Peyer's patch (tissue), 4 donors: ENCODE measurements around the gene ATP5MC2. TPM values are rescaled to one million over a fixed set of nuclear protein-coding genes. Genes with fewer than 3 reads are reported as not detected.
A peak's percentile ranks its signal among the peaks of the same experiment; 100 is the strongest.

Experiments
- DNase-seq, 3 donors: peaks; one replicate each; pipeline ENCODE4 v3.0.0-alpha.2; 2017 to 2019
- H3K27ac ChIP-seq, 4 donors: fragments of 200-600 bp; sonication (generic); one replicate each; pipeline ENCODE4 v1.5.1; 2016 to 2019
- H3K27me3 ChIP-seq, 2 donors: fragments of 200-600 bp; sonication (generic); one replicate each; pipeline ENCODE4 v1.5.1; 2019
- H3K36me3 ChIP-seq, 3 donors: fragments of 200-600 bp; sonication (generic); one replicate each; pipeline ENCODE4 v1.5.1; 2016 to 2019
- H3K4me1 ChIP-seq, 4 donors: fragments of 200-600 bp; sonication (generic); one replicate each; pipeline ENCODE4 v1.5.1; 2016 to 2019
- H3K4me3 ChIP-seq, 4 donors: fragments of 200-600 bp; sonication (generic); 1 replicate in 3 of 4; 2 replicates in 1 of 4; pipeline ENCODE4 v1.5.1; 2016 to 2019; ENCODE audit warnings: mild to moderate bottlenecking in 1 of 4
- H3K9me3 ChIP-seq, 4 donors: fragments of 200-600 bp; sonication (generic); one replicate each; pipeline ENCODE4 v1.5.1; 2016 to 2019; ENCODE audit warnings: mild to moderate bottlenecking in 1 of 4
- CTCF ChIP-seq, 6 experiments: fragments of 450-650 bp in 4 of 6; fragments of 200-600 bp in 2 of 6; sonication (generic) in 1 of 6; IDR thresholded peaks; one replicate each; pipeline ENCODE4 v1.5.1; 2017 to 2019; ENCODE audit warnings: antibody characterized with exemption in 6 of 6, mild to moderate bottlenecking in 3 of 6, moderate library complexity in 1 of 6
- POLR2A ChIP-seq, 2 donors: fragments of 450-650 bp; IDR thresholded peaks; one replicate each; pipeline ENCODE4 v1.5.1; 2017; ENCODE audit warnings: antibody characterized with exemption in 2 of 2, mild to moderate bottlenecking in 2 of 2, moderate library complexity in 2 of 2
- total RNA-seq, 4 donors: library from RNA; depleted of rRNA; stranded (reverse); fragments of >200 nt; gene quantifications; one replicate each; pipeline ENCODE4 v1.1.0, GENCODE V29; 2016

The ATP5MC2 gene
- total RNA-seq, 4 donors from 2014 or later, result 118 to 246 (median 203) TPM

DNA sequence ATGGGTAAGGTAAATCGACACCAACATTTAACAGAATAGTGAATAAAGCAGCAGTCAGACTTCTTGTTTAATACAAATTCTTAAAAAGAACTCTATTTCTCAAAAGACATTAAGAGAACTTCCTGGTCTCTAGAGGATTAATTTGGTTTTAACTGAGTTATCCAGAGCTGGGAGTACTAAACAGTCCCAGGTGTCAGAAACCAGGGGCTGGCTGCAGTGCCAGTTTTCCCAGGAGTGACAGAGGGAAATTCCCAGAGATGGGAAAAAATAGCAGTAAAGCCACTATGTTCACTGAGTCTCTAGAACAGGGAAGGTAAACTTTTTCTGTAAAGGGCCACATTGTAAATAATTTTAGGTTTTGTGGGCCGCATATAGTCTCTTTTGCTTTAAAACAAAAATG, 8.8 kb downstream of the ATP5MC2 start:
- DNase-seq, result no peak
- Histone ChIP-seq H3K9me3 (no peaks in the 10 kb centered on the region), H3K27ac (no peak overlapping the region), H3K27me3 (no peaks in the 10 kb centered on the region), H3K4me1 (no peaks in the 10 kb centered on the region), H3K4me3 (no peak overlapping the region), H3K36me3 (peaks cover 0 to 88% (median 4%) of the 10 kb centered on the region in 3 donors)
- TF ChIP-seq POLR2A (IDR thresholded peaks at IDR 0.05), result no peak

GRCh38 chr12:53664936-53665335, 10.9 kb downstream of the ATP5MC2 start:
- H3K9me3 ChIP-seq, result no peaks in the 10 kb centered on the region
- H3K4me3 ChIP-seq, result no peak overlapping the region
- H3K4me1 ChIP-seq, result peaks cover 0 to 6% (median 0%) of the 10 kb centered on the region in 4 donors
- DNase-seq, result no peak
- peaks cover 0 to 67% (median 4%) of the 10 kb centered on the region in 3 donors for H3K36me3 ChIP-seq
- H3K27ac ChIP-seq, result no peak overlapping the region
- no peaks in the 10 kb centered on the region for H3K27me3 ChIP-seq
- no peak for TF ChIP-seq CTCF (IDR thresholded peaks at IDR 0.05)
- no peak for TF ChIP-seq POLR2A (IDR thresholded peaks at IDR 0.05)

- TF ChIP-seq CTCF (IDR thresholded peaks at IDR 0.05) (no peak), POLR2A (IDR thresholded peaks at IDR 0.05) (no peak)
- Histone ChIP-seq H3K36me3 (peaks cover 0 to 59% (median 4%) of the 10 kb centered on the region in 3 donors), H3K27ac (no peak overlapping the region)
These were observed 11.7 kb downstream of the ATP5MC2 start for GRCh38 chr12:53664191-53664590.

GRCh38 chr12:53660041-53660440, 15.8 kb downstream of the ATP5MC2 start:
- Histone ChIP-seq H3K27ac (peak overlapping the region; percentile 25 to 81 (median 52)), H3K4me3 (no peak overlapping the region), H3K36me3 (peaks cover 0 to 22% (median 4%) of the 10 kb centered on the region in 3 donors), H3K27me3 (no peaks in the 10 kb centered on the region), H3K4me1 (peaks cover 0 to 25% (median 0%) of the 10 kb centered on the region in 4 donors), H3K9me3 (no peaks in the 10 kb centered on the region)
- TF ChIP-seq POLR2A (IDR thresholded peaks at IDR 0.05) (no peak), CTCF (IDR thresholded peaks at IDR 0.05) (no peak)
- no peak for DNase-seq

More at GRCh38 chr12:53664191-53664590, 11.7 kb downstream of the ATP5MC2 start:
- Histone ChIP-seq H3K9me3 (no peaks in the 10 kb centered on the region), H3K4me1 (peaks cover 0 to 13% (median 0%) of the 10 kb centered on the region in 4 donors), H3K27me3 (no peaks in the 10 kb centered on the region), H3K4me3 (no peak overlapping the region)
- DNase-seq, result no peak

DNA sequence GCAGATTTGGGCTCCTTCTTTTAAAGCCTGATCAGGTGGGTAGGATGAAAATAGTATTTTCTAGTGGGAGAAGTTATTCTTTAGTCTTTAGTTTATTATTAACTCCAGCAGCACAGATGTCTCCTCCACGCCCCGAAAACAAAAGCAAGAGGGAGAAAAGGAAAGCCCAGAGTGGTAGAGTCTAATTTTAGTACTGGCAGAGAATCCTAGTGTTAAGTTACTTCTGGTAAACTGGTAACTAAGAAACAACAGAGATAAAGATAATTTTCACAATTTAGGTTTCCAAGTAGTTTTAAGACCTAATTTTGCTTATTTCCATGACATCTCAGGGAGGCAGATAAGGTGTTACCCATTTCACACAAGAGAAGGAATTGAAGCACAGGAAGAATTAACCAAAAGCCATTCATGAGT, 16.3 kb downstream of the ATP5MC2 start:
- Histone ChIP-seq H3K4me3 (no peak overlapping the region), H3K36me3 (peaks cover 0 to 17% (median 3%) of the 10 kb centered on the region in 3 donors), H3K27me3 (no peaks in the 10 kb centered on the region), H3K4me1 (peaks cover 0 to 25% (median 0%) of the 10 kb centered on the region in 4 donors), H3K27ac (peak overlapping the region in 3 of 4 donors; percentile 30 to 81 (median 75)), H3K9me3 (no peaks in the 10 kb centered on the region)
- DNase-seq, result no peak
- no peak for TF ChIP-seq POLR2A (IDR thresholded peaks at IDR 0.05)
- TF ChIP-seq CTCF (IDR thresholded peaks at IDR 0.05), result no peak

- Histone ChIP-seq H3K36me3 (peaks cover 0 to 12% (median 0%) of the 10 kb centered on the region in 3 donors), H3K4me3 (no peak overlapping the region), H3K27ac (peak overlapping the region; percentile 30 to 81 (median 56)), H3K9me3 (no peaks in the 10 kb centered on the region), H3K27me3 (no peaks in the 10 kb centered on the region), H3K4me1 (peaks cover 0 to 25% (median 0%) of the 10 kb centered on the region in 4 donors)
- TF ChIP-seq POLR2A (IDR thresholded peaks at IDR 0.05) (no peak), CTCF (IDR thresholded peaks at IDR 0.05) (no peak)
- no peak for DNase-seq
These were observed 16.8 kb downstream of the ATP5MC2 start for GRCh38 chr12:53659011-53659551.
